B cell (primary cell): ENCODE results near the gene CFLAR.

ENCODE experiments used
- CTCF ChIP-seq: fragments of 200-600 bp; IDR thresholded peaks from one replicate; pipeline ENCODE4 v1.8.0; 2022; ENCODE audit warnings: antibody characterized with exemption, mild to moderate bottlenecking
- EZH2 ChIP-seq: IDR thresholded peaks from 2 replicates; pipeline ENCODE4 v1.6.1; 2012; ENCODE audit warnings: borderline replicate concordance, low read depth, mild to moderate bottlenecking, moderate library complexity, low read length; ENCODE audit not compliant: insufficient read depth, poor library complexity, severe bottlenecking

- TF ChIP-seq EZH2: no peak
- TF ChIP-seq CTCF: no peak
These were observed 1.6 kb upstream of the CFLAR start for GRCh38 chr2:201114350-201114749.
